ENCODE data around the gene ROBO4.

ROBO4 gene

DNA sequence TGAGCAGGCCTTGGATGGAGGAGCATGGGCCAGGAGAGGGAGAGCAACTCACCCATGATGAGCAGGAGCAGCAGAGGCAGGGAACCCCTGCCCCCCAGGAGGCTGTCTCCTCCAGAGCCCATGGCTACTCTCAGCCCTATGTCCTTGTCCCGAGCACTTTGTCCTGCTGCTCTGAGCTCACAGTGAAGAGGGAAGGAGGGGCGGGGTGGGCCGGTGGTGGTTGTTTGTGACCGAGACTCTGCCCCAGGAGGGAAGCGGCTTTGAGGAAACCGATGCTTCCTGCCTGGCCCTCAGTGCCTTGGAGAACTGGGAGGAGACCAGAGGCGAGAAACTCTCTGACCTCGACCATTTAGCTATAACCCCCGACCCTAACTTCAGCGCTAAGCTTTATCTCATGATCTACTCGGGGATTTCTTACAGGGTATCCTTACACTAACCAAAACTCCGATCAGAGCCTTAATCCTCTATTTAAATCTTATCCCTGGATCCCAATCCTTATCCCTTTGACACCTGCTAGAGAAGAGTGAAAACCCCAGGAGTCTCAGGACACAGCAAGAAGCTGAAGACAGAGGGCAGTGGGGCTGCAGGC, at the start of gene ROBO4:
Gene ROBO4, minus strand, starts transcription at position 192 of the 589 bp plus-strand sequence. Its CDS starts 70 bp downstream, at position 122.
- DNase-seq (ENCODE audit: low read depth) = no peak
- no peak within 1 kb of the TSS for H3K4me3 ChIP-seq (ENCODE audit: low read depth, low read length)
- in situ Hi-C loops (cut with HindIII; ENCODE audit: low sequenced_read_pairs) = no loop called here
- TF ChIP-seq, protein P1, sequence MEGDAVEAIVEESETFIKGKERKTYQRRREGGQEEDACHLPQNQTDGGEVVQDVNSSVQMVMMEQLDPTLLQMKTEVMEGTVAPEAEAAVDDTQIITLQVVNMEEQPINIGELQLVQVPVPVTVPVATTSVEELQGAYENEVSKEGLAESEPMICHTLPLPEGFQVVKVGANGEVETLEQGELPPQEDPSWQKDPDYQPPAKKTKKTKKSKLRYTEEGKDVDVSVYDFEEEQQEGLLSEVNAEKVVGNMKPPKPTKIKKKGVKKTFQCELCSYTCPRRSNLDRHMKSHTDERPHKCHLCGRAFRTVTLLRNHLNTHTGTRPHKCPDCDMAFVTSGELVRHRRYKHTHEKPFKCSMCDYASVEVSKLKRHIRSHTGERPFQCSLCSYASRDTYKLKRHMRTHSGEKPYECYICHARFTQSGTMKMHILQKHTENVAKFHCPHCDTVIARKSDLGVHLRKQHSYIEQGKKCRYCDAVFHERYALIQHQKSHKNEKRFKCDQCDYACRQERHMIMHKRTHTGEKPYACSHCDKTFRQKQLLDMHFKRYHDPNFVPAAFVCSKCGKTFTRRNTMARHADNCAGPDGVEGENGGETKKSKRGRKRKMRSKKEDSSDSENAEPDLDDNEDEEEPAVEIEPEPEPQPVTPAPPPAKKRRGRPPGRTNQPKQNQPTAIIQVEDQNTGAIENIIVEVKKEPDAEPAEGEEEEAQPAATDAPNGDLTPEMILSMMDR (IDR thresholded peaks at IDR 0.05; ENCODE audit: low read depth, low read length, missing control alignments) = no peak

DNA sequence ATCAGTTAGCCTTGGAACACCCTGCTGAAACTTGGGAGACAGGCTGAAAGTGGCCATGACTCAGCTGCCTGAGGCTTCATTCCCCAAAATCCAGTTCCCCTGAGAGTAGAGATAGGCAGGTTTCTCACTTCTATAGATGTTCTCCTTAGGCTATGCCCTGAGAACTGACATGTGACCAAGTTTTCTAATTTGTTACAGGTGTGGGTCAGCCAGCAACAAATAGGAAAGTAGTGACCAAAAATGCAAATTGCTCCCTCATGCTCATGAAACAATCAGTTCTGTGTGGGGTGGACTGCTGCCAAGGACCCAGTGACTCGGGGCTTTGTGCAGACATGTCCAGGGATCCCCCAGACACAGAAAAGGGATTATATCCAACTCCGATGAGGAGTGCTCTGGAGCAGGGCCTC, 49.1 kb upstream of the ROBO4 start:
- DNase-seq (ENCODE audit: low read depth) = no peak
- in situ Hi-C loops (cut with HindIII; ENCODE audit: low sequenced_read_pairs) = no loop called here
- TF ChIP-seq, protein P1 (IDR thresholded peaks at IDR 0.05; ENCODE audit: low read depth, low read length, missing control alignments) = no peak
- H3K4me3 ChIP-seq (ENCODE audit: low read depth, low read length) = no peak overlapping the region

DNA sequence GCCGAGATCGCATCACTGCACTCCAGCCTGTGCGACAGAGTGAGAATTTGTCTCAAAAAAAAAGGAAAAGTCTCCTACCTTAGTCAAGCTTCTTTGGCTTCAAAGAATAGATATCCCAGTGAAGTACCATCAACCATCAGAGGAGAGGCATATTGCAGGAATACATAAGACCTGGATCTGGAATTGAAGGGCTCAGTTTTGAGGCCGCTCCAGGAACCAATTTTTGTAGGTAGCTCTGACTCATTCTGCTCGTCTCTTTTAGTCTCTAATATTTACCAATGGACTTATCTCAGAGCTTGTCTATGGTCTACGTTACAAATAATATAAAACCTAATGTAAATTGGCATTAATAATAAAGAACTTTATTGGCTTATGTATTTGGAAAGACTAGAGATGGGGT, 48.2 kb upstream of the ROBO4 start:
- TF ChIP-seq, protein P1 (IDR thresholded peaks at IDR 0.05; ENCODE audit: low read depth, low read length, missing control alignments) = no peak
- DNase-seq (ENCODE audit: low read depth) = no peak
- no peak overlapping the region for H3K4me3 ChIP-seq (ENCODE audit: low read depth, low read length)
- in situ Hi-C loops (cut with HindIII; ENCODE audit: low sequenced_read_pairs) = no loop called here

DNA sequence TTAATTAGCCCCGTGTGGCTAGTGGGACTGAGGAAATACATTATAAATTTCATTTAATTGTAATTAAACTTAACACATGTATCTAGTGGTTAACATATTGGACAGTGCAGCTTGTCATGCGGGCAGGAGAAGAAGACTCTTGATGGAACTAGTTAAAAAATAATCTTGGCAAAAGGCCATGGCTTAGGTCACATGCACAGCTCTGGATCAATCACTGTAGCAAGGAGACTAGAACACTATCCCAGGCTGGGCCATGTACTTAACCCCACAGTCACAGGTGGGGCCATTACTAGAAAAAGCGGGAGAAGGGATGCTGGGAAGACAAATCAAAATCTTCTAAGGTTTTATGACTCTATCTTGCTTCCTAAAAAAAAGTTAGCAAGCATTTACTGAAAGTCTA, 46.9 kb upstream of the ROBO4 start:
- in situ Hi-C loops (cut with HindIII; ENCODE audit: low sequenced_read_pairs) = no loop called here
- no peak for DNase-seq (ENCODE audit: low read depth)
- TF ChIP-seq, protein P1 (IDR thresholded peaks at IDR 0.05; ENCODE audit: low read depth, low read length, missing control alignments) = no peak
- H3K4me3 ChIP-seq (ENCODE audit: low read depth, low read length) = no peak overlapping the region

DNA sequence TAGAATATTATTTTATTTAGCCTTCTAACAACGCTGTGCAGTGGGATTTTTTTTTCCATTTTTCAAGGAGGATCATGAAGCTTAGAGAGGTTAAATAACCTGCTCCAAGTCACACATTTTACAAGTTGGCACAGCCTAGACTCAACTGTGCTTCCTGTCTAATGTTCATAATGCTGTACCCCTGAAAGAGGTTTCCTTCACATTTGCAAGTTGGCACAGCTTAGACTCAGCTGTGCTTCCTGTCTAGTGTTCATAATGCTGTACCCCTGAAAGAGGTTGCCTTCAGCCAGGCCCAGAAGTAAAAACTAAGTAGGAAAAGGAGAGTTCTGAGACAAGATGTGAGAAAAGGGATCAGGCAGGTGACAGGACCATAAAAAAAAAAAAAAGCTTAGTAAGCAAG, 46.1 kb upstream of the ROBO4 start:
- no peak for DNase-seq (ENCODE audit: low read depth)
- H3K4me3 ChIP-seq (ENCODE audit: low read depth, low read length) = no peak overlapping the region
- in situ Hi-C loops (cut with HindIII; ENCODE audit: low sequenced_read_pairs) = no loop called here
- TF ChIP-seq, protein P1 (IDR thresholded peaks at IDR 0.05; ENCODE audit: low read depth, low read length, missing control alignments) = no peak

DNA sequence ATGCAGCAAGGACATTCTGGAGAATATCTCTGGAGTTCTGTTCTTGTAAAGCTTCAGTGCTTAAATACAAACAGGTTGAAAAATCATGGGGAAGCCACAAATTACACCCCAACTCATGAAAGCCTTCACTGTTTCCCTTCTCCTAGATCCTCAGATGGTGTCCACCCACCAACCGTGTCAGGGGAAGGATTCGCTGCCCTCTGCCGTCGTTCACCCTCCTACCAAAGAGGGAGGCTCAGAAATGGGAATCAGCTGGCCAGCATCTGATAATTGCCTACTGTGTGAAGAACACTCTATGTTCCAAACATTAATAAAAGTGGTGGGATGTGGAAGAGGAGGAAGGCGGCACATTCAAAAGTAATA, 45.6 kb upstream of the ROBO4 start:
- in situ Hi-C loops (cut with HindIII; ENCODE audit: low sequenced_read_pairs) = no loop called here
- H3K4me3 ChIP-seq (ENCODE audit: low read depth, low read length) = no peak overlapping the region
- TF ChIP-seq, protein P1 (IDR thresholded peaks at IDR 0.05; ENCODE audit: low read depth, low read length, missing control alignments) = no peak
- no peak for DNase-seq (ENCODE audit: low read depth)
